WTC11 (cell line): ENCODE measurements around the gene RASL10A. TPM values are rescaled to one million over a fixed set of nuclear protein-coding genes. Genes with fewer than 3 reads are reported as not detected.

ENCODE experiments used
- ATAC-seq: fragments of 200-7000 bp; cut with Tn5 transposase; 2 replicates; pipeline ENCODE4 v1.10.0; 2021; ENCODE audit warnings: mild to moderate bottlenecking, moderate library complexity
- CTCF ChIA-PET: fragments of 300-600 bp; sonication (Branson Sonifier 250); formaldehyde crosslinking; loops from one replicate; lab custom pipeline; 2021; ENCODE audit warnings: antibody characterized with exemption; lab: Charles Lee
- POLR2A ChIA-PET: fragments of 350-600 bp; sonication (Branson Sonifier 250); formaldehyde crosslinking; loops from one replicate; lab custom pipeline; 2021; ENCODE audit warnings: antibody characterized with exemption; lab: Charles Lee
- DNase-seq: peaks from one replicate; pipeline ENCODE4 v3.0.0; 2021; ENCODE audit warnings: low spot score
- H3K27ac Mint-ChIP-seq: 2 replicates; pipeline ENCODE4 v1.8.0; 2021; ENCODE audit warnings: mixed read lengths
- H3K27me3 Mint-ChIP-seq: 2 replicates; pipeline ENCODE4 v1.8.0; 2021; ENCODE audit warnings: low read depth, mild to moderate bottlenecking, moderate library complexity, mixed read lengths
- H3K36me3 Mint-ChIP-seq: 2 replicates; pipeline ENCODE4 v1.8.0; 2021; ENCODE audit warnings: mixed read lengths
- H3K4me1 Mint-ChIP-seq: 2 replicates; pipeline ENCODE4 v1.8.0; 2022; ENCODE audit warnings: mixed read lengths
- H3K4me3 Mint-ChIP-seq: 2 replicates; pipeline ENCODE4 v1.8.0; 2021; ENCODE audit warnings: mild to moderate bottlenecking, moderate library complexity, mixed read lengths
- H3K9me3 Mint-ChIP-seq: 2 replicates; pipeline ENCODE4 v1.8.0; 2021; ENCODE audit warnings: mixed read lengths
- AR ChIP-seq: fragments of 250-450 bp; sonication (Bioruptor Pico); IDR thresholded peaks from 2 replicates; pipeline ENCODE4 v1.9.0; 2021; ENCODE audit warnings: mild to moderate bottlenecking
- MXD4 ChIP-seq: fragments of 250-450 bp; sonication (Bioruptor Pico); IDR thresholded peaks from 2 replicates; pipeline ENCODE4 v1.8.0; 2021; ENCODE audit warnings: mild to moderate bottlenecking, moderate library complexity, borderline replicate concordance
- NFATC4 ChIP-seq: fragments of 250-450 bp; sonication (Bioruptor Pico); IDR thresholded peaks from 2 replicates; pipeline ENCODE4 v1.9.0; 2021; ENCODE audit warnings: mild to moderate bottlenecking
- PRRX2 ChIP-seq: fragments of 250-450 bp; sonication (Bioruptor Pico); IDR thresholded peaks from 2 replicates; pipeline ENCODE4 v1.8.0; 2021; ENCODE audit warnings: mild to moderate bottlenecking
- TCF7 ChIP-seq: sonication (generic); formaldehyde crosslinking; IDR thresholded peaks from 2 replicates; pipeline ENCODE4 v1.8.0; 2022; ENCODE audit warnings: mild to moderate bottlenecking, low read depth, missing genetic modification reagents, moderate library complexity
- TEAD1 ChIP-seq: sonication (generic); formaldehyde crosslinking; IDR thresholded peaks from 2 replicates; pipeline ENCODE4 v1.8.0; 2022; ENCODE audit warnings: mild to moderate bottlenecking, missing genetic modification reagents
- USF2 ChIP-seq: sonication (generic); formaldehyde crosslinking; IDR thresholded peaks from 2 replicates; pipeline ENCODE4 v1.8.1; 2023; ENCODE audit warnings: mild to moderate bottlenecking, missing genetic modification reagents, moderate library complexity
- ZNF232 ChIP-seq: sonication (generic); formaldehyde crosslinking; IDR thresholded peaks from 2 replicates; pipeline ENCODE4 v1.8.0; 2022; ENCODE audit warnings: mild to moderate bottlenecking, missing genetic modification reagents
- ZNF263 ChIP-seq: sonication (generic); formaldehyde crosslinking; IDR thresholded peaks from 2 replicates; pipeline ENCODE4 v1.8.1; 2022; ENCODE audit warnings: low read depth, mild to moderate bottlenecking, moderate library complexity, missing genetic modification reagents
- ZNF671 ChIP-seq: fragments of 250-450 bp; sonication (Bioruptor Pico); IDR thresholded peaks from 2 replicates; pipeline ENCODE4 v1.8.0; 2021; ENCODE audit warnings: mild to moderate bottlenecking
- total RNA-seq: library from RNA; stranded (reverse); gene quantifications from 3 replicates; pipeline ENCODE4 v1.2.3, GENCODE V29; 2021
- TF ChIP-seq, protein P1 (sequence below): sonication (generic); formaldehyde crosslinking; IDR thresholded peaks from 2 replicates; pipeline ENCODE4 v1.8.1; 2022; ENCODE audit warnings: low read depth, missing genetic modification reagents, borderline replicate concordance
- TF ChIP-seq, protein P2 (sequence below): sonication (generic); formaldehyde crosslinking; IDR thresholded peaks from 2 replicates; pipeline ENCODE4 v1.8.0; 2022; ENCODE audit warnings: mild to moderate bottlenecking, missing genetic modification reagents
- TF ChIP-seq, protein P3 (sequence below): sonication (generic); formaldehyde crosslinking; IDR thresholded peaks from 2 replicates; pipeline ENCODE4 v1.8.1; 2022; ENCODE audit warnings: mild to moderate bottlenecking, missing genetic modification reagents, moderate library complexity, borderline replicate concordance
- TF ChIP-seq, protein P4 (sequence below): sonication (generic); formaldehyde crosslinking; IDR thresholded peaks from 2 replicates; pipeline ENCODE4 v1.8.1; 2022; ENCODE audit warnings: missing genetic modification reagents, borderline replicate concordance
- TF ChIP-seq, protein P5 (sequence below): sonication (generic); formaldehyde crosslinking; IDR thresholded peaks from 2 replicates; pipeline ENCODE4 v1.8.1; 2023; ENCODE audit warnings: mild to moderate bottlenecking, missing genetic modification reagents, borderline replicate concordance

RASL10A gene
- total RNA-seq, 1 experiment from 2014 or later, result 1.6 TPM

- Mint-ChIP-seq H3K4me1 (no peaks in the 10 kb centered on the region), H3K9me3 (no peaks in the 10 kb centered on the region), H3K27me3 (no peaks in the 10 kb centered on the region), H3K27ac (no peak overlapping the region), H3K4me3 (no peak overlapping the region), H3K36me3 (peaks cover 33% of the 10 kb centered on the region; the same call in 1 of the 2 replicates)
- ATAC-seq (no peak), DNase-seq (no peak)
- TF ChIP-seq, protein P1, sequence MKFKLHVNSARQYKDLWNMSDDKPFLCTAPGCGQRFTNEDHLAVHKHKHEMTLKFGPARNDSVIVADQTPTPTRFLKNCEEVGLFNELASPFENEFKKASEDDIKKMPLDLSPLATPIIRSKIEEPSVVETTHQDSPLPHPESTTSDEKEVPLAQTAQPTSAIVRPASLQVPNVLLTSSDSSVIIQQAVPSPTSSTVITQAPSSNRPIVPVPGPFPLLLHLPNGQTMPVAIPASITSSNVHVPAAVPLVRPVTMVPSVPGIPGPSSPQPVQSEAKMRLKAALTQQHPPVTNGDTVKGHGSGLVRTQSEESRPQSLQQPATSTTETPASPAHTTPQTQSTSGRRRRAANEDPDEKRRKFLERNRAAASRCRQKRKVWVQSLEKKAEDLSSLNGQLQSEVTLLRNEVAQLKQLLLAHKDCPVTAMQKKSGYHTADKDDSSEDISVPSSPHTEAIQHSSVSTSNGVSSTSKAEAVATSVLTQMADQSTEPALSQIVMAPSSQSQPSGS (CRISPR knock-in tag), result no peak
- TF ChIP-seq ZNF671 (CRISPR knock-in tag) (no peak), ZNF232 (CRISPR knock-in tag) (no peak), TCF7 (CRISPR knock-in tag) (no peak), PRRX2 (CRISPR knock-in tag) (no peak)
- TF ChIP-seq, protein P2, sequence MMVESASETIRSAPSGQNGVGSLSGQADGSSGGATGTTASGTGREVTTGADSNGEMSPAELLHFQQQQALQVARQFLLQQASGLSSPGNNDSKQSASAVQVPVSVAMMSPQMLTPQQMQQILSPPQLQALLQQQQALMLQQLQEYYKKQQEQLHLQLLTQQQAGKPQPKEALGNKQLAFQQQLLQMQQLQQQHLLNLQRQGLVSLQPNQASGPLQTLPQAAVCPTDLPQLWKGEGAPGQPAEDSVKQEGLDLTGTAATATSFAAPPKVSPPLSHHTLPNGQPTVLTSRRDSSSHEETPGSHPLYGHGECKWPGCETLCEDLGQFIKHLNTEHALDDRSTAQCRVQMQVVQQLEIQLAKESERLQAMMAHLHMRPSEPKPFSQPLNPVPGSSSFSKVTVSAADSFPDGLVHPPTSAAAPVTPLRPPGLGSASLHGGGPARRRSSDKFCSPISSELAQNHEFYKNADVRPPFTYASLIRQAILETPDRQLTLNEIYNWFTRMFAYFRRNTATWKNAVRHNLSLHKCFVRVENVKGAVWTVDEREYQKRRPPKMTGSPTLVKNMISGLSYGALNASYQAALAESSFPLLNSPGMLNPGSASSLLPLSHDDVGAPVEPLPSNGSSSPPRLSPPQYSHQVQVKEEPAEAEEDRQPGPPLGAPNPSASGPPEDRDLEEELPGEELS (CRISPR knock-in tag), result no peak
- TF ChIP-seq, protein P3, sequence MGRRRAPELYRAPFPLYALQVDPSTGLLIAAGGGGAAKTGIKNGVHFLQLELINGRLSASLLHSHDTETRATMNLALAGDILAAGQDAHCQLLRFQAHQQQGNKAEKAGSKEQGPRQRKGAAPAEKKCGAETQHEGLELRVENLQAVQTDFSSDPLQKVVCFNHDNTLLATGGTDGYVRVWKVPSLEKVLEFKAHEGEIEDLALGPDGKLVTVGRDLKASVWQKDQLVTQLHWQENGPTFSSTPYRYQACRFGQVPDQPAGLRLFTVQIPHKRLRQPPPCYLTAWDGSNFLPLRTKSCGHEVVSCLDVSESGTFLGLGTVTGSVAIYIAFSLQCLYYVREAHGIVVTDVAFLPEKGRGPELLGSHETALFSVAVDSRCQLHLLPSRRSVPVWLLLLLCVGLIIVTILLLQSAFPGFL (CRISPR knock-in tag), result no peak
- ChIA-PET CTCF (no interaction called here), POLR2A (no interaction called here)
Observed at GRCh38 chr22:29335656-29336055, 20.2 kb upstream of the RASL10A start.

GRCh38 chr22:29334696-29335344, 19.3 kb upstream of the RASL10A start:
- Mint-ChIP-seq H3K4me1 (no peaks in the 10 kb centered on the region), H3K27ac (no peak overlapping the region), H3K36me3 (peaks cover 33% of the 10 kb centered on the region; the same call in 1 of the 2 replicates), H3K27me3 (no peaks in the 10 kb centered on the region), H3K9me3 (no peaks in the 10 kb centered on the region), H3K4me3 (no peak overlapping the region)
- POLR2A ChIA-PET, result interaction anchor here (0.5 kb wide), 1 partner anchor 600 kb away, joined by 4 read pairs; no protein-coding TSS in a partner anchor
- CTCF ChIA-PET, result no interaction called here
- no peak for ATAC-seq
- no peak for DNase-seq
- TF ChIP-seq ZNF263 (CRISPR knock-in tag), result no peak
- TF ChIP-seq, protein P1 (CRISPR knock-in tag), result no peak
- no peak for TF ChIP-seq AR (CRISPR knock-in tag)
- no peak for TF ChIP-seq USF2 (CRISPR knock-in tag)
- TF ChIP-seq, protein P4, sequence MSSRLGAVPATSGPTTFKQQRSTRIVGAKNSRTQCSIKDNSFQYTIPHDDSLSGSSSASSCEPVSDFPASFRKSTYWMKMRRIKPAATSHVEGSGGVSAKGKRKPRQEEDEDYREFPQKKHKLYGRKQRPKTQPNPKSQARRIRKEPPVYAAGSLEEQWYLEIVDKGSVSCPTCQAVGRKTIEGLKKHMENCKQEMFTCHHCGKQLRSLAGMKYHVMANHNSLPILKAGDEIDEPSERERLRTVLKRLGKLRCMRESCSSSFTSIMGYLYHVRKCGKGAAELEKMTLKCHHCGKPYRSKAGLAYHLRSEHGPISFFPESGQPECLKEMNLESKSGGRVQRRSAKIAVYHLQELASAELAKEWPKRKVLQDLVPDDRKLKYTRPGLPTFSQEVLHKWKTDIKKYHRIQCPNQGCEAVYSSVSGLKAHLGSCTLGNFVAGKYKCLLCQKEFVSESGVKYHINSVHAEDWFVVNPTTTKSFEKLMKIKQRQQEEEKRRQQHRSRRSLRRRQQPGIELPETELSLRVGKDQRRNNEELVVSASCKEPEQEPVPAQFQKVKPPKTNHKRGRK, result no peak
- TF ChIP-seq MXD4 (CRISPR knock-in tag), result no peak
- no peak for TF ChIP-seq TEAD1 (CRISPR knock-in tag)
- TF ChIP-seq, protein P5, sequence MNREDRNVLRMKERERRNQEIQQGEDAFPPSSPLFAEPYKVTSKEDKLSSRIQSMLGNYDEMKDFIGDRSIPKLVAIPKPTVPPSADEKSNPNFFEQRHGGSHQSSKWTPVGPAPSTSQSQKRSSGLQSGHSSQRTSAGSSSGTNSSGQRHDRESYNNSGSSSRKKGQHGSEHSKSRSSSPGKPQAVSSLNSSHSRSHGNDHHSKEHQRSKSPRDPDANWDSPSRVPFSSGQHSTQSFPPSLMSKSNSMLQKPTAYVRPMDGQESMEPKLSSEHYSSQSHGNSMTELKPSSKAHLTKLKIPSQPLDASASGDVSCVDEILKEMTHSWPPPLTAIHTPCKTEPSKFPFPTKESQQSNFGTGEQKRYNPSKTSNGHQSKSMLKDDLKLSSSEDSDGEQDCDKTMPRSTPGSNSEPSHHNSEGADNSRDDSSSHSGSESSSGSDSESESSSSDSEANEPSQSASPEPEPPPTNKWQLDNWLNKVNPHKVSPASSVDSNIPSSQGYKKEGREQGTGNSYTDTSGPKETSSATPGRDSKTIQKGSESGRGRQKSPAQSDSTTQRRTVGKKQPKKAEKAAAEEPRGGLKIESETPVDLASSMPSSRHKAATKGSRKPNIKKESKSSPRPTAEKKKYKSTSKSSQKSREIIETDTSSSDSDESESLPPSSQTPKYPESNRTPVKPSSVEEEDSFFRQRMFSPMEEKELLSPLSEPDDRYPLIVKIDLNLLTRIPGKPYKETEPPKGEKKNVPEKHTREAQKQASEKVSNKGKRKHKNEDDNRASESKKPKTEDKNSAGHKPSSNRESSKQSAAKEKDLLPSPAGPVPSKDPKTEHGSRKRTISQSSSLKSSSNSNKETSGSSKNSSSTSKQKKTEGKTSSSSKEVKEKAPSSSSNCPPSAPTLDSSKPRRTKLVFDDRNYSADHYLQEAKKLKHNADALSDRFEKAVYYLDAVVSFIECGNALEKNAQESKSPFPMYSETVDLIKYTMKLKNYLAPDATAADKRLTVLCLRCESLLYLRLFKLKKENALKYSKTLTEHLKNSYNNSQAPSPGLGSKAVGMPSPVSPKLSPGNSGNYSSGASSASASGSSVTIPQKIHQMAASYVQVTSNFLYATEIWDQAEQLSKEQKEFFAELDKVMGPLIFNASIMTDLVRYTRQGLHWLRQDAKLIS, result no peak
- TF ChIP-seq NFATC4 (CRISPR knock-in tag), result no peak
